HS-27A (cell line): Measurements from ENCODE around the gene ADAM22.

ENCODE experiments used
- DNase-seq: peaks from one replicate; pipeline ENCODE4 v3.0.0-alpha.2; 2012; ENCODE audit warnings: low read depth, missing footprints

Gene ADAM22

GRCh38 chr7:88040694-88041093 is 106.6 kb downstream of the ADAM22 start:
- no peak for DNase-seq

- DNase-seq: no peak
These were observed 107.5 kb downstream of the ADAM22 start for GRCh38 chr7:88041583-88041982.

GRCh38 chr7:88042157-88042556 is 108.1 kb downstream of the ADAM22 start:
- no peak for DNase-seq

- DNase-seq: no peak
These were observed 108.8 kb downstream of the ADAM22 start for GRCh38 chr7:88042803-88043202.

GRCh38 chr7:88044069-88044468 is 110.0 kb downstream of the ADAM22 start:
- DNase-seq: no peak

GRCh38 chr7:88046839-88047573 is 113.0 kb downstream of the ADAM22 start:
- no peak for DNase-seq

GRCh38 chr7:88057655-88058054 is 123.6 kb downstream of the ADAM22 start:
- DNase-seq: no peak

- no peak for DNase-seq
These were observed 128.2 kb downstream of the ADAM22 start for GRCh38 chr7:88062238-88062637.

- DNase-seq: no peak
These were observed 135.0 kb downstream of the ADAM22 start for GRCh38 chr7:88069093-88069492.

GRCh38 chr7:88071994-88072714 is 138.1 kb downstream of the ADAM22 start:
- DNase-seq: no peak

GRCh38 chr7:88072715-88073055 is 138.6 kb downstream of the ADAM22 start:
- no peak for DNase-seq

GRCh38 chr7:88073626-88074025 is 139.6 kb downstream of the ADAM22 start:
- no peak for DNase-seq

- no peak for DNase-seq
These were observed 141.2 kb downstream of the ADAM22 start for GRCh38 chr7:88075216-88075615.

GRCh38 chr7:88083883-88084282 is 149.8 kb downstream of the ADAM22 start:
- no peak for DNase-seq

GRCh38 chr7:88089561-88089960 is 155.5 kb downstream of the ADAM22 start:
- DNase-seq: no peak

GRCh38 chr7:88090240-88090639 is 156.2 kb downstream of the ADAM22 start:
- DNase-seq: no peak

GRCh38 chr7:88090671-88091070 is 156.6 kb downstream of the ADAM22 start:
- DNase-seq: no peak

- no peak for DNase-seq
These were observed 158.1 kb downstream of the ADAM22 start for GRCh38 chr7:88091988-88092675.

- DNase-seq: no peak
These were observed 158.6 kb downstream of the ADAM22 start for GRCh38 chr7:88092676-88092999.

GRCh38 chr7:88101769-88102168 is 167.7 kb downstream of the ADAM22 start:
- no peak for DNase-seq

- no peak for DNase-seq
These were observed 168.6 kb downstream of the ADAM22 start for GRCh38 chr7:88102675-88103074.

GRCh38 chr7:88104732-88105131 is 170.7 kb downstream of the ADAM22 start:
- DNase-seq: no peak

- no peak for DNase-seq
These were observed 171.2 kb downstream of the ADAM22 start for GRCh38 chr7:88105231-88105630.
